HG03457 (cell line): Measurements from ENCODE around the gene ADIG.

Experiments used
- ATAC-seq: cut with Tn5 transposase; IDR thresholded peaks from one replicate; pipeline ENCODE4 v1.9.1; 2021; ENCODE audit warnings: moderate number of reproducible peaks; ENCODE audit not compliant: unreplicated experiment

The ADIG gene

GRCh38 chr20:38581013-38581412, at the start of gene ADIG:
Gene ADIG, plus strand, starts transcription at chr20:38581197. Its CDS starts 54 bp downstream, at chr20:38581251.
- no peak for ATAC-seq

GRCh38 chr20:38534756-38535155, 46.2 kb upstream of the ADIG start:
- no peak for ATAC-seq

- ATAC-seq = no peak
These were observed 44.7 kb upstream of the ADIG start for GRCh38 chr20:38536310-38536709.

GRCh38 chr20:38537176-38537575, 43.8 kb upstream of the ADIG start:
- ATAC-seq = no peak

- no peak for ATAC-seq
These were observed 42.2 kb upstream of the ADIG start for GRCh38 chr20:38538789-38539188.

- no peak for ATAC-seq
These were observed 37.7 kb upstream of the ADIG start for GRCh38 chr20:38543014-38543906.

GRCh38 chr20:38545771-38546170, 35.2 kb upstream of the ADIG start:
- no peak for ATAC-seq

GRCh38 chr20:38547288-38548085, 33.5 kb upstream of the ADIG start:
- ATAC-seq = no peak

GRCh38 chr20:38548356-38549083, 32.5 kb upstream of the ADIG start:
- no peak for ATAC-seq

GRCh38 chr20:38550274-38550673, 30.7 kb upstream of the ADIG start:
- no peak for ATAC-seq

GRCh38 chr20:38551056-38551626, 29.9 kb upstream of the ADIG start:
- ATAC-seq = no peak

GRCh38 chr20:38554986-38555385, 26.0 kb upstream of the ADIG start:
- ATAC-seq = no peak

- ATAC-seq = no peak
These were observed 25.6 kb upstream of the ADIG start for GRCh38 chr20:38555395-38555794.

GRCh38 chr20:38557174-38557573, 23.8 kb upstream of the ADIG start:
- no peak for ATAC-seq

- ATAC-seq = no peak
These were observed 22.2 kb upstream of the ADIG start for GRCh38 chr20:38558596-38559360.

- no peak for ATAC-seq
These were observed 21.2 kb upstream of the ADIG start for GRCh38 chr20:38559764-38560163.

- no peak for ATAC-seq
These were observed 17.1 kb upstream of the ADIG start for GRCh38 chr20:38563802-38564431.

GRCh38 chr20:38564680-38565079, 16.3 kb upstream of the ADIG start:
- ATAC-seq = no peak

GRCh38 chr20:38566036-38566598, 14.9 kb upstream of the ADIG start:
- no peak for ATAC-seq
